Measurements from ENCODE around the gene RFX3.

The RFX3 gene

DNA sequence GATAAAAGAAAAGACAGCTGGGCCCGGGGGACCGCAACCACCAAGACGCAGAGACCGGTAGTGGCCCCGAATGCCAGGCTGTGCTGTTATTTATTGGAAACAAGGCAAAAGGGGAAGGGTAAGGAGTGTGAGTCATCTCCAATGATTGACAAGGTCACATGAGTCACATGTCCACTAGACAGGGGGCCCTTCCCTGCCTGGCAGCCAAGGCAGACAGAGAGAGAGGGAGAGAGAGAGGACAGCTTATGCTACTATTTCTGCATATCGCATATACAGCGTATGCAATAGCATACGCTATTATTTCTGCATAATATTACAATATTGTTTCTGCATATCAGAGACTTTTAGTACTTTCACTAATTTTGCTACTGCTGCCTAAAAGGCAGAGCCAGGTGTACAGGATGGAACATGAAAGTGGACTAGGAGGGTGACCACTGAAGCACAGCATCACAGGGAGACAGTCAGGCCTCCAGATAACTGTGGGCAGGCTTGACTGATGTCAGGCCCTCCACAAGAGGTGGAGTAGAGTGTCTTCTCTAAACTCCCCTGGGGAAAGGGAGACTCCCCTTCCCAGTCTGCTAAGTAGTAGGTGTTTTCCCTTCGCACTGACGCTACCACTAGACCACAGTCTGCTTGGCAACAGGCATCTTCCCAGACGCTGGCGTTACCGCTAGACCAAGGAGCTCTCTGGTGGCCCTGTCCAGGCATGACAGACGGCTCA lies 50.3 kb downstream of the RFX3 start:
- DNase-seq (ENCODE audit: low spot score) = no peak

DNA sequence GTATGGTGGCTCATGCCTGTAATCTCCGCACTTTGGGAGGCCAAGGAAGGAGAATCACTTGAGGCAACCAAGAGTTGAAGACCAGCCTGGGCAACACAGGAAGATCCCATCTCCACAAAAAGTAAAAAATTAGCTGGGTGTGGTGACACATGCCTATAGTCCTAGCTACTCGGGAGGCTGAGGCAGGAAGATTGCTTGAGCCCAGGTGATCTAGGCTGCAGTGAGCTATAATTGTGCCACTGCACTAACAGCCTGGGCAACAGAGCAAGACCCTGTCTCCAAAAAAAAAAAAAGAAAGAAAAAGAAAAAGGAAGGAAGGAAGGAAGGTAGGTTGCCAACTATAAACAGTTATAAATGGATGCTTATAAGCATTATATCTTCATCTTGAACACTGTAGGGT lies 51.0 kb downstream of the RFX3 start:
- no peak for DNase-seq (ENCODE audit: low spot score)

DNA sequence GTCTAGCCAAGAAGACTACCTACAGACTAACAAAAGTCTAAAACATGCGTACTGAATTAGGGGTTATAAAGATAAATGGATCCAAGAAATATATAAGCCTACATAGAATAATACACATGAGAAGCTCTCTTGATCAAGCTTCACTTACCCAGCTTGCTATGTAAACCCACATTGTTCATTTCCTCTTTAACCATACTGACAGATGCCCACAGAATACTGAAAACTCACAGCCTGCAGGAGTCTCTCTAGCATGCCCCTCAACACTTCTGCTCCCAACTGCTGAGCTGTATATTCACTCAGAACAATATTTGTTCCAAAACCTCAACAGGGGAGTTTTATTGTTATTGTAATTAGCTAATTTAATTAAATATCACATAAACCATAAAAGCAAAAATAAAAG lies 52.4 kb downstream of the RFX3 start:
- DNase-seq (ENCODE audit: low spot score) = no peak

DNA sequence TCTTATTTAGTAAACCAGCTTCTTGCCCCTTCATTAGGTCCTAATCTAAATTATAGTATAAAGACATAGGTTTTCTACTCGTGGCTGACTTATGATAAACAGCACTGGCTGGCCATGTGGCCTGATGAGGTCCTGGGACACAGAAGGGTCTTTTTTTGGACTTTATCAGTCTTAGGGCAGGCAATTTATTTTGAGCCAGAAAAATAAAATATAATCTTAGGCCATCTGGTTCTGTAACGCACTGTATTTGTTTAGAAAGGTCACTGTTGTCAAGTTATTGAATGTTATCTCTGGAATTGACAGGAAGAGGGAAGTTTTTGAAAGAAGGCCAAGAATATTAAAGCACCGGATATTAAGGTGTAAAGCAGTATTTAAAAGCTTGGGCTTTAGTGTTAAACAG lies 53.9 kb downstream of the RFX3 start:
- no peak for DNase-seq (ENCODE audit: low spot score)

DNA sequence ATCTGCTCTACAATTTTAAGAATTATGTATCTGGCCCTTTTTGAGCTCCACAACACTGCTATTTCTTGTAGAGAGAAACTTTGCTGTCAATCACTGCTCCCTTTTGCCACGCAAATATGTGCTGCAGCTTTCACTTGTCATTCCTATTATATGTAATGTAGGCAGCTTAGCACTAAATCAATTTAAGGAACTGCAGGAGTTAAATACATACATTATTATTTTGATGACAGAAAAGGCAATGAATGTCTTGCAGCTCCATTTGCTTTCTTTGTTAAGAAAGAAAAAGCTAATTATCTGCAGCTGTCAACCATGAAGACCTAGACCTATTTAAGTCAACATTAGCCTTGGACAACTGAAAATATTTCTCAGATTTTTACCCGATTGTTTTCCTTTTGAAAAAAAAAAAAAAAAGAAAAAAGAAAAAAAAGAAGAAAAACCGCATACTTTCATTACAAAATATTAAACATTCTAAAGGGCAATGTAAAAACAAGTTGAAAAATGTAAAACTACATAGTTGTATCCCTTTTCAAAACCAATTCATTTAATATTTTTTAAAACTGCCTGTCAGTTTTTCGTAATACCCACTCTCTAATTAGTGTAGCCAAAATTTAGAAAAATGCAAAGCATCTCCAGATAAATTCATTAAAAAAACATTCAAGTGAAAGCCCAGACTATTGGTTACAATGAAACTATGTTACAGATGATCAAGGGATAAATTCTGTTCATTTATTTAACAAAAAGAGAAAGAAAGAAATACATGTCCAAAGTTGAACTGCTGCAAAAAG lies 57.2 kb downstream of the RFX3 start:
- DNase-seq (ENCODE audit: low spot score) = no peak

DNA sequence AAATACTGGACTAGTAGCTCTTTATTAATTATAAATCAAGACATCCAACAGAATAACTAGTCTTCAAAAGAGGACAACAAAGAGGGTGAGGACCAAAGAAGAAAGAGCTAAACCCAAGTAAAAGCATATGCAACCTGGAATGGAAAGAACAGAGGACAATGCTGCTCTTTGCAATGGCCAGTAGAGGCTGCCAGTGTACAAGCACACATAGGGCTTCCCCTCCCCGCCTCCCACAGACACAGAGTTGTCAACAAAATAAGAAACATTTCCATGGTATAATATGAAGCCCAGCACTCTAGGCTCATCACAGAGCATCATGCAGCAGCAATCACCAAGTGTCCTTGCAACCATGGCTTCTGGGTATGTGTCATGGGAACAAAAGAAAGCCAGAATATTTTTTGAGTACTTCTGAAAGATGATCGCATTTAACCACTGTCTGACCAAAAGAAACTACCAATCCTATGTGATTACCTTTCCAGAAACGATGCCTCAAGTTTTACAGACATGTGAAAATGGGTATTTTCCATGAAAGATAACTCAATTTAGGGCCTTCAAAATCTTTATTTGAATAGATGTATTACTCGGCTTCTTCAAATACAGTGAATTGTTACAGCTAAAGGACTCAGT lies 58.1 kb downstream of the RFX3 start:
- DNase-seq (ENCODE audit: low spot score) = peak; percentile 53

DNA sequence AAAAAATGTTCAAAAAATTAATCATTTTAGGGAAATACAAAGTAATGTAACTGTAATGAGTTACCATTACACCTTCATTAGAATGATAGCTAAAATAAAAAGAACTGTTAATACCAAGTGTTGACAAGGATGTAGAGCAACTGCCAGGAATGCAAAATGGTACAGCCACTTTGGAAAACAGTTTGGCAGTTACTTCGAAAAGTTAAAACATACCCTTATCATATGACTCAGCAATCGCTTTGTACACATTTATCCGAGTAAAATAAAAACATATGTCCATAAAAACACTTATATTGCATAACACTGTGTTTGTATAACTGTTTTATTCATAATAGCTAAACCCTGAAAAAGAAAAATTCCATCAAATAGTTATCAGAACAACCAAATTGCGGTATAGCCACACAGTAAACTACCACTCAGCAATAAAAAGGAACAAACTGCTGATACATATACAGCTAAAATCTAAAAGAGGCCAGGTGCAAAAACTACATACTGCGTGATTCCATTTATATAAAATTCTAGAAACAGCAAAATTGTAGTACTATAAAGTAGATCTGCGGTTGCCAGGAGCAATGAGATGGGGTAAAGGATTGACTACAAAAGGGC lies 61.7 kb downstream of the RFX3 start:
- DNase-seq (ENCODE audit: low spot score) = no peak

DNA sequence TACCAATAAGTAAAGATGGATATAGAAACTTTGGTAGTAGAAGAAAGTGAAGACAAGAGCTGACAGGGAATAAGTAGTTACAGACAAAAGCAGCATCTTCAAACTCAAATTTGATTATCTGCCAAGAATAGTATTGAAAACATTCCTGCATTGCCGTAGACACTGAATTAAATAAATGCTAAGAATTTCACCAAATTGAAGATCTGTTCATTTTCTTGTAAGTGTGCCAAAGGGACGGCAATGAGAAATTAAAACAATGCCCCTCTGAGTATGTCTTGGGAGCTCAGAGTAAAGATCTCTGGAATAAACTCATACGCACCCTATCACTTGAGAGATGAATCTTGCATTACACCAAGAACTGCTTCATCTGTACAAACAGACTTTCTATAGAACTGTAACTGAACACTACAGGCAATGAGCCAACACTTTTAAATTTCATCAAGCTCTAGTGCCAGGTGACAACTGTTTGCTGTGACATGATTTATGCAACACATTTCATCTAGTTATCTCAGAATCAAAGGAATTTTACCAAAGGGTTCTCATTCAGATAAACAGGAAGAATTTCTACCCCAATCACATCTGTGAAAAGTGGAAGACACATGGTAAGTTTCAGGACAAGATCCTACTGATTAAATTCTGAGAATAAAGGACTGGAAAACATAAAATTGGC lies 66.9 kb downstream of the RFX3 start:
- no peak for DNase-seq (ENCODE audit: low spot score)

DNA sequence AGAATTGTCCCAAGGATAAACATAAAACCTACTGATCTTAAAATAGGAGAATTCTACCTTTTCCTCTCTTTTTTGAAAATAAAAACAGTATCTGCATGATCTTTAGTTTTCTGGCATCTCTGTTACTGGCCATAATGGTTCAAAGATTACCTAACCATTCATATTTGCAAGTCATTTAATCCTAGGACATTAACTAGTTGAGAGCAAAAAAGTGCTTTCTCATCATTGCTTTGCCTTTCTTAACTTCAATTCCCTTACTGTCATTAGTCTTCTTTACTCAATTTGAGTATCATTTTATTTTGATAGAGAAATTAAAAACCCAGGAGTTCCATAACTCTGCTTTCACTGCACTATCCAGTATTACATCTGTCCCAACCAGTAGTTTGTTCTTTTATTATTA lies 68.6 kb downstream of the RFX3 start:
- DNase-seq (ENCODE audit: low spot score) = no peak

DNA sequence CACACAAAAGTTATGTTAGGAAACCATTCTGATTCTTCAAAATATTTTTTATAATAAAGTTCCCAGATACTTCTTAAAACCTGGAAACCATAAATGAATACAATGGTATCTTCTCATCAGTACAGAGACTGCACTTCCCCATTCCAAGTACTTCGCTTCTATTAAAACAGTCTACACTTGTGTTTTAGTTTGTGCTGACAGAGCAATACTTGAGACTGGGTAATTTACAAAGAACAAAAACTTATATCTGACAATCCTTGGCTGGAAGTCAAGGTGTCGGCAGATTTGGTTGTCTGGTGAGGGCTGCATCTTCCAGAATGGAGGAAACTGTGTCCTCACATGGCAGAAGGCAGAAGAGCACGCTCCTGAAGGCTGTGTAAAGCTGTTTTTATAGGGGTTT lies 70.1 kb downstream of the RFX3 start:
- no peak for DNase-seq (ENCODE audit: low spot score)

DNA sequence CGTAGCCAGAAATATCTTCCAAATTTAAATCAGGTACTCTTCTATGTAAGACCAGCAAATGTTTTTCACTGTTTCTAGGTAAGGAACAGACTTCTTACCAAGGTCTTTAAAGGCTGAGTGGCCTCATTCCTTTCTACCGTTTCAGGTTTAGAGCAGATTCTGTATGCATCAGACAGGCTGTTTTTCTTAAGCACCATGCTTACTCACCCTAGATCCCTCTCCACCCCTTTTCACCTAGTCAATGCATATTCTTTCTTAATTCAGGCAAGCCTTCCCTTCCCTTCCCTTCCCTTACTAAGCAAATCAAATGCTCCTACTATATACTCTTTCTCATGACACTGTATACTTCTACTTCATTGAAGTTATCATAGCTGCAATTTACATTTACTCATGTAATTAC lies 70.7 kb downstream of the RFX3 start:
- DNase-seq (ENCODE audit: low spot score) = no peak

DNA sequence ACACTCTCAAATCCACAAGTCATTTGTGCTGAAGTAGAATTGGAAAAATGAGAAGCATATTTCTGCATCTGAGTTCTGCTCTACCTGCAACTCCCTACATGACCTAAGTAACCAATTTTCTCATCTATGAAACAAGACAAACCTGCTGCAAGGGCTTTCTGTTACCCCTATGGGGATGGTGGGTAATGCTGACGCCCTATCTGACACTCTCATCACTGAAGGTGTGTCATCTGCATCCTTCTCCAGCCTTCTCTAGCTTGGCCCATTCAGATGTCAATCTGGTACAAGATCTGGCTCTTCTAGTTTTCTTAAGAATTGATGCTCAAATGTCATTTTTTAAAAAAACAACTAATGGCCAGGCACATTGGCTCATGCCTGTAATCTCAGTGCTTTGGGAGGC lies 73.8 kb downstream of the RFX3 start:
- DNase-seq (ENCODE audit: low spot score) = no peak

DNA sequence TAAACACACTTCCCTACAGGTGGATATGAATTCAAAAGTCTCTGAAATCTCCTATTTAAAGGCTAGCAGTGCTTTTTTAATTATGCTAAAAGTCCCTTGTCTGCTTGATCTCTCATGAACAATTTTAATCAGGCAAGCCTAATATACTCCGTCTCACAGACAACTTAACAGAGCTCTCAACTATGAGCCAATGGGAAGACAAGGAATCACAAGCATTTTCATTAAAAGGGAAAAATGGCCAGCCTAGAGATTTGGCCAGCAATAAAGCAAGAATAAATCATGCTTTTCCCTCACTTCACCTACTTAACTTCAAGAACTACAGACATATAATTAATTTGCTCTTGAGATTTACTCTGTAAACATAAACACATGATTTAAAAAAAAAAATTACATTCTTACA lies 78.0 kb downstream of the RFX3 start:
- DNase-seq (ENCODE audit: low spot score) = no peak

DNA sequence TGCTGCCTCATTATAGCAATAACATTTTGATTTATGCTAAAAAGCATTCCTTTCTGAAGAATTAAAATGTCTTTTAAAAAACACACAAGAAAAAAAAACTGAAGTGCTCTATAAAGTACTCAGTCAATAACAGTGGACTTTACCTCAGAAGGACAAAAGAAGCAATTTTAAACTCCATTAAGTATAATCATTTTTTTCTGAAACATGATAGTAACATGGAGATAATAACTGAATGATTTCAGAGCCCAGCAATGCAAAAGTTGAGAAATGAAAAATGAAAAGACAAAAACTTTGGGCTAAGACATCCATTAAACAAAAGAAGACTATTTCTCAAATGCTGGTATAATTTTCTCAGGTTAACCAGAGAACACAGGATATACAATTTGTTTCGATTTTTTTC lies 78.7 kb downstream of the RFX3 start:
- no peak for DNase-seq (ENCODE audit: low spot score)

DNA sequence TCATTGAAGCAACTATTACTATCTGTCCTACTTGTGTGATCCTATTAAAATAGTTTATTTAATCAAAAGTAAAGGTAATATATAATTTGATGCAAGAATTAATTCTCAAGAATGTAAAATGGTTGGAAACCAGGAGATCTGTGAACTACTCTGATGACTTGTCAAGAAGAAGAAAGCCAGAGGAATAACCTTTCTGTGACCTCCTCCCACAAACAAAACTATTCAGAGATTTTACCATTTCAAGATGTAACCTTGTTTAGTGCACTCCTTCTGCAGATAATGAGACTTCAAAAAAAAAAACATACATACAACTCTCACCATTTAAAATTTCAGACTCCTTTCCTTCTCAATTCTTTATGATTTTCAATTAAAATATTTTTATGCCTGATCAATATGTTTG lies 79.5 kb downstream of the RFX3 start:
- no peak for DNase-seq (ENCODE audit: low spot score)

DNA sequence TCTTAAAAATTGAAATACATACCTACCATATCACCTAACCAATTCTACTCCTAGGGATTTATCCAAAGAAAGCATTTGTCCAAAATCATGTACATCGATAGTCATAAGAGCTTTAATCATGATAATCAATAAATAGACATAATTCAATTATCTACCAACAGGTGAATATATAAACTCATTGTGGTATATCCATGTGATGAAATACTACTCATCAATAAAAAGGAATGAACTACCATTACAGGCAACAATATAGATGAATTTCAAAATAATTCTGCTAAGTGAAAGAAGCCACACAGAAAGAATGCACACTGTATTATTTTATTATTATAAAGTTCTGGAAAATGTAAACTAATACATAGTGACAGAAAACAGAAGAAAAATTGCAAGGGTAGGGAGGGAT lies 81.8 kb downstream of the RFX3 start:
- DNase-seq (ENCODE audit: low spot score) = no peak

DNA sequence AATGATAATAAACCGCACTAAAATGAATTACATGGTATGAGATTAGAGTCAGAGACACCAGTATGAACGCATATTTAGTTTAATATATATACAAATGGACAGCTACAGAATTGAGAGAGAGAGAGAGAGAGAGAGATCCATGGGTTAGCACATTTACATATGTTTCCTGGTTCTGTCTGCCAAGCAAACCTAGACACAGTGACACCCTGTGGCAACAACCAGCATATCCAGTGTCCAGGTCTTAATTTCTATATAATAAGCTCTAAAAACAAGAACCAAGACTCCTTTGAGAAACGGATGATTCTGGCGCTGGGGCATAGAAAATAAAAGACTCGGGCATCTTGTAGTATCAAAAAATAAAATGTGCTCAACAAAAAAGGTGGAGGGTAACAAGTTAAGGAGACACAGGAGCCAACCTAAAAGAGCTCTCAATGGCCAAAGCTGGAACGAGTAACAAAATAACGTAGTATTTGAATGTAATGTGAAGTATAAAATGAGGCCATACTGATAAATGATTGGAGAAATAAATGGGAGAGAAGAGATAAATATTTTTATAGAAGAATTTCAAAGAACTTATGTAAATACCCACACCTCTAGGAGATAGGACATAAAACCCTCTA lies 84.5 kb downstream of the RFX3 start:
- DNase-seq (ENCODE audit: low spot score) = peak; percentile 47

DNA sequence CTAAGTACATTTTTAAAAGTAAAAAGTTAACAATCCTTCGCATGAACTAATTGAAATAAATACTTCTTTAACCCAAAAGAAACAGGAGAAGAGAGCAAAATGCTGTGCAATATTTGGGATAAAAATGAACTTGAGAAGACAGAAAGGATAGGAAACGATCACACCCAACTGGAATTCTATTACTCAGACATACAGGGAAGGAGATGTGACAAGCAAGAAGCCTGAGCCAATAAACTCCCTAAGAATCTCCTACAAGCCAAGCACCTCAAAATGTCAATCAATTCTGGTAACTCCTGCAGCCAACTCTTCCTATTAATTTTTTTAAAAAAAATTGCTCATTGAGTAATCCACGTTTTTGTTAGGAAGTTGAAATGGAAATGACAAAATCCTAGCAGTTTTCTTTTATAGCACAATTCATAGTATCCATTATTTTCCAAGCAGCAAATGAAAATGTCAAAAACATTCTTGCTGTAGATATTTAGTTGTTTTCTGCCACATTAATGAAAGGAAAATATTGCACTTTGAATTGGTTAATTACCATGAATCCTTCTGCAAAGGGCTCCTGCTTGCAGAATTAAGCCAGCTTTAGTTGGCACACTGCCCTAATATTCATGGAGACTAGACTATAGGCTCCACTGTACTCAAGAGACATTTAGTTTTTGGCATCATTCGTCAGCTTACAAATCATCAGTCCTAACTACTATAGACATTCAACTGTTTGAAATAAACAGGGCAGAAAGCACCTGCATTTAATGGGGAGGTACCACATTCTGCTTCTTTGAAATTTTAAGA lies 89.0 kb downstream of the RFX3 start:
- no peak for DNase-seq (ENCODE audit: low spot score)

DNA sequence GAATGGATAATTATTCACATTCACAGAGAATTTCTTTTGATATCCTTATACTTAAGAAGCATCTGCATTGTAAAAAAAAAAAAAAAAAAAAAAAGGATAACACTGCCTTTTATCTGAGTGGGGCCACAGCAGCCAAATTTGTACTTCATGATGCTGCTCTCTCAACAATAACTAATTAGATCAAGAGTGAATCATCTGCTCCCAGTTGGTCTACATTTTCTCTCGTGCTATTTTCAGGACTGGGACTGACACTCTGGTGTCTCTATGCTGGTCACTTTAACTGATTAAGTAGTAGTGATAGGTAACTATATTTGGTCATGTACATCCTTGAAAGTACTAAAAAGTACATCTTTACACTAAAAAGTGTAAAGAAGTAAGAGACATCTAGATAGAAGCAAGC lies 90.1 kb downstream of the RFX3 start:
- no peak for DNase-seq (ENCODE audit: low spot score)

DNA sequence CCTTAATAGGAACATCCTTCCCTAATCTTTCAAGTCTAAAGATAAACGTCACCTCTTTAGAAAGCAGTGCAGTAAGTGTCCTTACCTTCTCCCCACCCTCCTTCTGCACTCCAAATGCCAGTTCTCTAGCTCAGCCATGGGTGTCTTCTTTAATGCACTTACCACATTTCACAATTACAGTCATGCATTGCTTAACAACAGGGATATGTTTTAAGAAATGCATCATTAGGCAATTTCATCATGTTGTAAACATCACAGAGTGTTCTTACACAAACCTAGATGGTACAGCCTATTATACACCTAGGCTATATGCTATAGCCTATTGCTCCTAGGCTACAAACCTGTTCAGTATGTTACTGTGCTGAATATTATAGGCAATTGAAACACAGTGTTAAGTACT lies 91.2 kb downstream of the RFX3 start:
- DNase-seq (ENCODE audit: low spot score) = no peak

DNA sequence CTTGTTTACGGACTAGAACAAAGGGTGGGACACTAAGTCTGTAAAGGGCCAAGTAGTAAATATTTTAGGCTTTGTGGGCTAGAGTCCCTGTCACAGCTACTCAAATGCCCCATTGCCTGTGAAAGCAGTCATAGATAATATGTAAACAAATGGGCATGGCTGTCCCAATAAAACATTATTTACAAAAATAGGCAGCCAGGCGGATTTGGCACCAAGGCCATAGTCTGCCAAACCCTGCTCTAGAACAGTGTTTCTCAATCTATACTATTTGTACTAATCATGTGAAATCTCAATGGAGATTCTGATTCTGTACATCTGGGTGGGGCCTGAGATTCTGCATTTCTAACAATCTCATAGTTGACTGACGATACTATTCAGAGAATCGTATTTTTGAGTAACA lies 92.0 kb downstream of the RFX3 start:
- DNase-seq (ENCODE audit: low spot score) = no peak

Data from LoVo (cell line).